ENCODE results near the gene DEXI.
A peak's percentile ranks its signal among the peaks of the same experiment; 100 is the strongest.

Gene DEXI

DNA sequence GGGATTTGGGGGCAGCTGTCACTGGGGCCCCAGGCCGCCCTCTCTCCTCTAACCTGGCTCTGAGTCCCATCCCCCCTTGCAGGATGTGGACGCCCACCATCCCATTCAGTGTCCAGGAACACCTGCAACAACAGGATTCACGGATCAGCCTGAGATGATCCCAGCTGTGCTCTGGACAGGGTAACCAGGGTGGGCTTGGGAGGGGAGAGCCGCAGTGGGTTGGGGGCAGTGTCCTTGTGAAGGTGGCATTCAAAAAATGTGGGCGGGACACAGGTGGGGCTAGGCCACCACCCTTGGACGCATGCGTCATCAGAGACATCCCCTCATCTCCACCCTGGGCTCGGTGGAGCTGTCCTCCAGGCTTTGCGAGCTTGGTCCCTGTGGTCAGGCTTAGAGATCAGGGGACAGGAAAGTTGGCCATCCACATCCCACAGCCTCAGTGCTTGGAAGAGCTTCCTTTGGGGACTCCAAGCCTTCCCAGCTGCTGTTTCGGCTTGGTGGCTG is 19.1 kb downstream of the DEXI start:
- no peak for DNase-seq (ENCODE audit: low read depth)
- no peak for TF ChIP-seq CTCF (IDR thresholded peaks at IDR 0.05; ENCODE audit: low read depth, low read length, missing control alignments)
- no peak overlapping the region for H3K4me3 ChIP-seq (ENCODE audit: low read depth, low read length)

- no peak for TF ChIP-seq CTCF (IDR thresholded peaks at IDR 0.05; ENCODE audit: low read depth, low read length, missing control alignments)
- no peak overlapping the region for H3K4me3 ChIP-seq (ENCODE audit: low read depth, low read length)
- DNase-seq (ENCODE audit: low read depth), result no peak
Observed at GRCh38 chr16:10922328-10923145, 19.7 kb downstream of the DEXI start.

DNA sequence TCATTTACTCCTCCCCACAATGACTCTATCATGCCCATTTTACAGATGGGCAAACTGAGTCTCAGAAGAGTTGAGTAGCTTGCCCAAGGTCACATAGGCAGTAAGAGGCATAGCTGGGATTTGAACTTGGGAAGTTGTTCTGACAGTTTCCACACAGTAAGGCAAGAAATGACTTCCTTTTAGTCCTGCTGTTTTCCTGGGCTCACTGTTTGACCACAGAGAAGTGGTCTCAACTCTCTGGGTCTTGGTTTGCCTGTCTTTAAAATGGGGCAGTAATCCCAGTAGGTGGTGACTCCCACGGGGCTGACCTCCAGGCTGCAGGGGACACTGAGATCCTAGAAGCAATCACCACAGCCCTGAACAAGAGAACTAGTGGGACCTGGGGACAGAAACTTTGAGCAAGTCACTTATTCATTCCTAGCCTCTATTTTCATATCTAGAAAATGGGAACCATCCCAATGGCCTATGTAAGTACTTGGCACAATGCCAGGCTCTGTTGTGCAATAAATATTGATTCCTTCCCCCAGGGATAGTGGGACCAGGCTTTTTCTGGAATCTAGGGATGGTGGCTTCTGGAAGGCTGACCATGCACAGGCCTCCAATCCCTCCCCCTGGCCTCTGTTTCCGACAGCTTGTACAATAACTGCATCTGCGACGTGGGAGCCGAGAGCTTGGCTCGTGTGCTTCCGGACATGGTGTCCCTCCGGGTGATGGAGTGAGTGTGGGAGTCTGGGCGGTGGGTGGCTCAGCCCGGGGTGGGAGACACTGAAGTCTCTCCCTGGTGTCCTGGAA is 20.5 kb downstream of the DEXI start:
- no peak for DNase-seq (ENCODE audit: low read depth)
- no peak for TF ChIP-seq CTCF (IDR thresholded peaks at IDR 0.05; ENCODE audit: low read depth, low read length, missing control alignments)
- no peak overlapping the region for H3K4me3 ChIP-seq (ENCODE audit: low read depth, low read length)

- H3K4me3 ChIP-seq (ENCODE audit: low read depth, low read length), result no peak overlapping the region
- no peak for DNase-seq (ENCODE audit: low read depth)
- no peak for TF ChIP-seq CTCF (IDR thresholded peaks at IDR 0.05; ENCODE audit: low read depth, low read length, missing control alignments)
Observed at GRCh38 chr16:10920726-10921427, 21.4 kb downstream of the DEXI start.

DNA sequence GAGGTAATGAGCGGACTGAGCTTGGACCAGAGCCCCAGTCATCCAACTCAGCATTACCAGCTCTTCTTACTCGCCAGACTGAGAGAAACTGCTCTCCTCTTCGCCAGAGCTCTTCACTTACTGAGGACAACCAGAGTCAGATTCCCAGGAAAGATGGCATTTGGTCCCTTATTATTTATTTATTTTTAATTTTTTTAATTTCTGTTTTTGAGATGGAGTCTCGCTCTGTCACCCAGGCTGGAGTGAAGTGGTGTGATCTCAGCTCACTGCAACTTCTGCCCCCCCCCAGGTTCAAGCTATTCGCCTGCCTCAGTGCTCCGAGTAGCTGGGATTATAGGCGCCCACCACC is 23.3 kb downstream of the DEXI start:
- H3K4me3 ChIP-seq (ENCODE audit: low read depth, low read length), result no peak overlapping the region
- no peak for DNase-seq (ENCODE audit: low read depth)
- TF ChIP-seq CTCF (IDR thresholded peaks at IDR 0.05; ENCODE audit: low read depth, low read length, missing control alignments), result no peak

GRCh38 chr16:10918294-10919002 is 23.8 kb downstream of the DEXI start:
- DNase-seq (ENCODE audit: low read depth), result peak; percentile 90
- H3K4me3 ChIP-seq (ENCODE audit: low read depth, low read length), result no peak overlapping the region
- TF ChIP-seq CTCF (IDR thresholded peaks at IDR 0.05; ENCODE audit: low read depth, low read length, missing control alignments), result peak; percentile 100
